Measurements from ENCODE around the gene OVCA2.

OVCA2 gene

GRCh38 chr17:2015314-2015713, 26.5 kb upstream of the OVCA2 start:
- DNase-seq = no peak

GRCh38 chr17:2016494-2016893, 25.3 kb upstream of the OVCA2 start:
- no peak for DNase-seq

GRCh38 chr17:2017274-2017941, 24.4 kb upstream of the OVCA2 start:
- DNase-seq = peak; percentile 14

GRCh38 chr17:2018716-2019510, 22.9 kb upstream of the OVCA2 start:
- peak; percentile 57 for DNase-seq

- DNase-seq = no peak
These were observed 22.1 kb upstream of the OVCA2 start for GRCh38 chr17:2019723-2020122.

GRCh38 chr17:2020721-2021120, 21.1 kb upstream of the OVCA2 start:
- DNase-seq = no peak

GRCh38 chr17:2022647-2023240, 19.1 kb upstream of the OVCA2 start:
- no peak for DNase-seq

- DNase-seq = no peak
These were observed 18.6 kb upstream of the OVCA2 start for GRCh38 chr17:2023256-2023655.

GRCh38 chr17:2023692-2024571, 17.9 kb upstream of the OVCA2 start:
- peak; percentile 87 for DNase-seq

- DNase-seq = peak; percentile 43
These were observed 17.1 kb upstream of the OVCA2 start for GRCh38 chr17:2024572-2025219.

GRCh38 chr17:2025220-2025621, 16.6 kb upstream of the OVCA2 start, which contains the start of gene RTN4RL1:
RTN4RL1 (minus strand) TSS chr17:2025334; CDS start chr17:2024865, 469 bp downstream.
- DNase-seq = peak; percentile 86

GRCh38 chr17:2025622-2026309, 16.1 kb upstream of the OVCA2 start:
- DNase-seq = peak; percentile 24

- peak; percentile 23 for DNase-seq
These were observed 14.1 kb upstream of the OVCA2 start for GRCh38 chr17:2027528-2028233.

- DNase-seq = peak; percentile 50
These were observed 13.6 kb upstream of the OVCA2 start for GRCh38 chr17:2028234-2028614.

GRCh38 chr17:2028737-2029136, 13.1 kb upstream of the OVCA2 start:
- DNase-seq = peak; percentile 80

- peak; percentile 87 for DNase-seq
These were observed 11.7 kb upstream of the OVCA2 start, which contains the start of gene DPH1 for GRCh38 chr17:2029911-2030778. DPH1 (plus strand) TSS chr17:2030153; CDS start chr17:2030170, 17 bp downstream.

- DNase-seq = no peak
These were observed 11.1 kb upstream of the OVCA2 start for GRCh38 chr17:2030779-2031163.

- DNase-seq = no peak
These were observed 8.7 kb upstream of the OVCA2 start for GRCh38 chr17:2033153-2033552.

- DNase-seq = peak; percentile 41
These were observed 7.7 kb upstream of the OVCA2 start for GRCh38 chr17:2034157-2034556.

Measured in NCI-H69 (cell line).